ENCODE results near the gene MED17. TPM values are rescaled to one million over a fixed set of nuclear protein-coding genes. Genes with fewer than 3 reads are reported as not detected.
A peak's percentile ranks its signal among the peaks of the same experiment; 100 is the strongest.

MED17 gene
- total and polyA plus RNA-seq, 2 of the 13 experiments (the other 11 are each of a cell fraction or from before 2014, with no cell fraction given) = 23.1 to 37.0 TPM

GRCh38 chr11:93821617-93822016, 37.5 kb downstream of the MED17 start (continued):
- TF ChIP-seq, protein P1, sequence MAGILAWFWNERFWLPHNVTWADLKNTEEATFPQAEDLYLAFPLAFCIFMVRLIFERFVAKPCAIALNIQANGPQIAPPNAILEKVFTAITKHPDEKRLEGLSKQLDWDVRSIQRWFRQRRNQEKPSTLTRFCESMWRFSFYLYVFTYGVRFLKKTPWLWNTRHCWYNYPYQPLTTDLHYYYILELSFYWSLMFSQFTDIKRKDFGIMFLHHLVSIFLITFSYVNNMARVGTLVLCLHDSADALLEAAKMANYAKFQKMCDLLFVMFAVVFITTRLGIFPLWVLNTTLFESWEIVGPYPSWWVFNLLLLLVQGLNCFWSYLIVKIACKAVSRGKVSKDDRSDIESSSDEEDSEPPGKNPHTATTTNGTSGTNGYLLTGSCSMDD (CRISPR knock-in tag; IDR thresholded peaks at IDR 0.05) = no peak
- TF ChIP-seq ARHGAP35 (CRISPR knock-in tag; IDR thresholded peaks at IDR 0.05; ENCODE audit: borderline replicate concordance) = no peak
- TF ChIP-seq, protein P2, sequence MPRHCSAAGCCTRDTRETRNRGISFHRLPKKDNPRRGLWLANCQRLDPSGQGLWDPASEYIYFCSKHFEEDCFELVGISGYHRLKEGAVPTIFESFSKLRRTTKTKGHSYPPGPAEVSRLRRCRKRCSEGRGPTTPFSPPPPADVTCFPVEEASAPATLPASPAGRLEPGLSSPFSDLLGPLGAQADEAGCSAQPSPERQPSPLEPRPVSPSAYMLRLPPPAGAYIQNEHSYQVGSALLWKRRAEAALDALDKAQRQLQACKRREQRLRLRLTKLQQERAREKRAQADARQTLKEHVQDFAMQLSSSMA (CRISPR knock-in tag; IDR thresholded peaks at IDR 0.05) = no peak
- TF ChIP-seq SOX13 (IDR thresholded peaks at IDR 0.05) = no peak
- TF ChIP-seq SOX13 (CRISPR knock-in tag; conservative IDR thresholded peaks at IDR 0.05 in 1 of 2, IDR thresholded peaks at IDR 0.05 in 1 of 2) = peak in 1 of 2 experiments; percentile 78; a peak in 2 of 4 replicates
- no peak for TF ChIP-seq DMTF1 (CRISPR knock-in tag; IDR thresholded peaks at IDR 0.05)
- TF ChIP-seq THAP11 (CRISPR knock-in tag; IDR thresholded peaks at IDR 0.05) = no peak
- no peak for TF ChIP-seq ZNF501 (CRISPR knock-in tag; IDR thresholded peaks at IDR 0.05)
- no peak for TF ChIP-seq ZFP90 (CRISPR knock-in tag; IDR thresholded peaks at IDR 0.05; ENCODE audit: borderline replicate concordance)
- TF ChIP-seq CHCHD3 (CRISPR knock-in tag; IDR thresholded peaks at IDR 0.05) = no peak
- no peak for TF ChIP-seq PAWR (CRISPR knock-in tag; IDR thresholded peaks at IDR 0.05; ENCODE audit: borderline replicate concordance)
- TF ChIP-seq JUN (CRISPR knock-in tag; IDR thresholded peaks at IDR 0.05) = no peak
- no peak for TF ChIP-seq HIVEP1 (CRISPR knock-in tag; IDR thresholded peaks at IDR 0.05)
- no peak for TF ChIP-seq ZNF414 (CRISPR knock-in tag; IDR thresholded peaks at IDR 0.05)
- peak; percentile 54; the same call in 1 of the 2 replicates for TF ChIP-seq AHDC1 (CRISPR knock-in tag; IDR thresholded peaks at IDR 0.05; ENCODE audit: borderline replicate concordance)
- no peak for TF ChIP-seq MXI1 (IDR thresholded peaks at IDR 0.05; ENCODE audit: borderline replicate concordance, low read depth, low read length)
- TF ChIP-seq CEBPB (IDR thresholded peaks at IDR 0.05; ENCODE audit: borderline replicate concordance, low read depth, low read length) = no peak
- no peak for TF ChIP-seq CBX2 (IDR thresholded peaks at IDR 0.05; ENCODE audit: low read depth, low read length)
- TF ChIP-seq CBX2 (CRISPR knock-in tag; IDR thresholded peaks at IDR 0.05; ENCODE audit: low read depth) = no peak
- TF ChIP-seq ZNF256 (CRISPR knock-in tag; conservative IDR thresholded peaks at IDR 0.05) = no peak

Data from HepG2 (cell line).